ENCODE measurements around the gene RASA4B.

The RASA4B gene

GRCh38 chr7:102454468-102454867, 63.1 kb downstream of the RASA4B start:
- DNase-seq (ENCODE audit: extremely low read depth, low read depth), result no peak
- no peak for TF ChIP-seq CTCF (IDR thresholded peaks at IDR 0.05; ENCODE audit: low read depth, low read length)

- TF ChIP-seq CTCF (IDR thresholded peaks at IDR 0.05; ENCODE audit: low read depth, low read length), result no peak
- no peak for DNase-seq (ENCODE audit: extremely low read depth, low read depth)
Observed at GRCh38 chr7:102453319-102453718, 64.3 kb downstream of the RASA4B start.

GRCh38 chr7:102452451-102452850, 65.1 kb downstream of the RASA4B start:
- TF ChIP-seq CTCF (IDR thresholded peaks at IDR 0.05; ENCODE audit: low read depth, low read length), result no peak
- DNase-seq (ENCODE audit: extremely low read depth, low read depth), result no peak

- DNase-seq (ENCODE audit: extremely low read depth, low read depth), result no peak
- no peak for TF ChIP-seq CTCF (IDR thresholded peaks at IDR 0.05; ENCODE audit: low read depth, low read length)
Observed at GRCh38 chr7:102451371-102452054, 66.1 kb downstream of the RASA4B start.

- no peak for DNase-seq (ENCODE audit: extremely low read depth, low read depth)
- no peak for TF ChIP-seq CTCF (IDR thresholded peaks at IDR 0.05; ENCODE audit: low read depth, low read length)
Observed at GRCh38 chr7:102450242-102450641, 67.3 kb downstream of the RASA4B start.

- DNase-seq (ENCODE audit: extremely low read depth, low read depth), result no peak
- TF ChIP-seq CTCF (IDR thresholded peaks at IDR 0.05; ENCODE audit: low read depth, low read length), result no peak
Observed at GRCh38 chr7:102449136-102449535, 68.4 kb downstream of the RASA4B start.

GRCh38 chr7:102447311-102447710, 70.3 kb downstream of the RASA4B start:
- no peak for TF ChIP-seq CTCF (IDR thresholded peaks at IDR 0.05; ENCODE audit: low read depth, low read length)

More at GRCh38 chr7:102447311-102447710, 70.3 kb downstream of the RASA4B start:
- no peak for DNase-seq (ENCODE audit: extremely low read depth, low read depth)
